ENCODE results near the gene PSMA8.

- TF ChIP-seq ZBTB1 (tag by site-specific recombination; IDR thresholded peaks at IDR 0.05) (no peak), CTCF (tag by site-specific recombination; IDR thresholded peaks at IDR 0.05) (no peak), ZNF629 (tag by site-specific recombination; IDR thresholded peaks at IDR 0.05) (no peak), ZNF24 (tag by site-specific recombination; IDR thresholded peaks at IDR 0.05) (no peak), ZFP37 (tag by site-specific recombination; IDR thresholded peaks at IDR 0.05) (no peak), ZNF600 (tag by site-specific recombination; IDR thresholded peaks at IDR 0.05) (no peak), PATZ1 (tag by site-specific recombination; IDR thresholded peaks at IDR 0.05) (no peak)
These were observed 58.6 kb downstream of the PSMA8 start for GRCh38 chr18:26192233-26192632.
